ENCODE data around the gene UTS2B.
"Not testable (repeated sequence)": the region's sequence is repeated elsewhere in the genome, so short reads cannot be mapped to it uniquely, and the experiment has no call there.

Gene UTS2B

GRCh38 chr3:191246630-191247029, 83.7 kb downstream of the UTS2B start:
- Histone ChIP-seq H3K9ac (no peak overlapping the region), H3K36me3 (no peaks in the 10 kb centered on the region), H3K4me2 (peak overlapping the region in 8 of 11 experiments; percentile 5 to 49 (median 24); a peak in 7 of 22 replicates), H3K27ac (peak overlapping the region in 4 of 11 experiments; percentile 56 to 69 (median 60); a peak in 5 of 22 replicates), H4K20me1 (no peaks in the 10 kb centered on the region), H3K9me3 (replicated peaks in 1 of 11) (peaks cover 0 to 9% (median 0%) of the 10 kb centered on the region in 11 experiments; a peak in 4 of 22 replicates), H3K4me3 (no peak overlapping the region), H3K27me3 (no peaks in the 10 kb centered on the region), H3K4me1 (peaks cover 11 to 20% (median 15%) of the 10 kb centered on the region in 10 experiments)
- no peak for TF ChIP-seq Cebpa-rat (IDR thresholded peaks at IDR 0.05)

- not testable (repeated sequence) for H3K9me3 ChIP-seq (replicated peaks in 1 of 11); H3K27me3 ChIP-seq; H4K20me1 ChIP-seq; H3K4me3 ChIP-seq; H3K36me3 ChIP-seq
- peak overlapping the region in 6 of 11 experiments; percentile 15 to 75 (median 60); a peak in 7 of 22 replicates for H3K27ac ChIP-seq
- H3K4me1 ChIP-seq = peaks cover 11 to 20% (median 15%) of the 10 kb centered on the region in 10 experiments
- H3K4me2 ChIP-seq = peak overlapping the region in 10 of 11 experiments; percentile 5 to 70 (median 36); a peak in 16 of 22 replicates
- peak overlapping the region in 1 of 11 experiments; percentile 15; a peak in 1 of 22 replicates for H3K9ac ChIP-seq
Observed at GRCh38 chr3:191246034-191246433, 84.3 kb downstream of the UTS2B start.

- Histone ChIP-seq H3K27me3 (no peaks in the 10 kb centered on the region), H3K36me3 (no peaks in the 10 kb centered on the region), H3K9me3 (replicated peaks in 1 of 11) (peaks cover 0 to 9% (median 0%) of the 10 kb centered on the region in 11 experiments; a peak in 4 of 22 replicates), H3K4me2 (peak overlapping the region in 2 of 11 experiments; percentile 56 to 70; a peak in 3 of 22 replicates), H3K27ac (no peak overlapping the region), H4K20me1 (no peaks in the 10 kb centered on the region), H3K4me3 (no peak overlapping the region), H3K9ac (no peak overlapping the region), H3K4me1 (peaks cover 11 to 34% (median 17%) of the 10 kb centered on the region in 10 experiments)
- TF ChIP-seq Cebpa-rat (IDR thresholded peaks at IDR 0.05) = no peak
Observed at GRCh38 chr3:191244242-191244867, 86.0 kb downstream of the UTS2B start.

GRCh38 chr3:191240486-191240885, 89.8 kb downstream of the UTS2B start:
- Histone ChIP-seq H3K4me2 (peak overlapping the region in 2 of 11 experiments; percentile 7 to 16; a peak in 2 of 22 replicates), H3K4me3 (no peak overlapping the region), H3K36me3 (no peaks in the 10 kb centered on the region), H3K27me3 (no peaks in the 10 kb centered on the region), H3K9ac (no peak overlapping the region), H3K4me1 (peaks cover 6 to 26% (median 9%) of the 10 kb centered on the region in 10 experiments), H3K9me3 (replicated peaks in 1 of 11) (no peaks in the 10 kb centered on the region), H4K20me1 (no peaks in the 10 kb centered on the region), H3K27ac (peak overlapping the region in 2 of 11 experiments; percentile 37 to 43; a peak in 2 of 22 replicates)
- TF ChIP-seq Cebpa-rat (IDR thresholded peaks at IDR 0.05) = no peak

- Histone ChIP-seq H4K20me1 (no peaks in the 10 kb centered on the region), H3K27ac (peak overlapping the region in 3 of 11 experiments; percentile 1 to 43 (median 37); a peak in 6 of 22 replicates), H3K4me1 (peaks cover 4 to 20% (median 10%) of the 10 kb centered on the region in 10 experiments; a peak in 16 of 20 replicates), H3K9me3 (replicated peaks in 1 of 11) (no peaks in the 10 kb centered on the region), H3K4me2 (peak overlapping the region in 4 of 11 experiments; percentile 7 to 19 (median 12); a peak in 3 of 22 replicates), H3K9ac (no peak overlapping the region), H3K36me3 (no peaks in the 10 kb centered on the region), H3K27me3 (no peaks in the 10 kb centered on the region), H3K4me3 (no peak overlapping the region)
- TF ChIP-seq Cebpa-rat (IDR thresholded peaks at IDR 0.05) = no peak
Observed at GRCh38 chr3:191239407-191240031, 90.8 kb downstream of the UTS2B start.

GRCh38 chr3:191238321-191238817, 92.0 kb downstream of the UTS2B start:
- Histone ChIP-seq H3K4me2 (no peak overlapping the region), H3K4me1 (peaks cover 4 to 20% (median 10%) of the 10 kb centered on the region in 10 experiments; a peak in 16 of 20 replicates), H3K36me3 (no peaks in the 10 kb centered on the region), H4K20me1 (no peaks in the 10 kb centered on the region), H3K27me3 (no peaks in the 10 kb centered on the region), H3K9ac (no peak overlapping the region), H3K9me3 (replicated peaks in 1 of 11) (no peaks in the 10 kb centered on the region), H3K27ac (no peak overlapping the region), H3K4me3 (no peak overlapping the region)
- TF ChIP-seq Cebpa-rat (IDR thresholded peaks at IDR 0.05) = no peak

- Histone ChIP-seq H3K4me2 (no peak overlapping the region), H4K20me1 (no peaks in the 10 kb centered on the region), H3K27ac (no peak overlapping the region), H3K9me3 (replicated peaks in 1 of 11) (no peaks in the 10 kb centered on the region), H3K27me3 (no peaks in the 10 kb centered on the region), H3K4me3 (no peak overlapping the region), H3K36me3 (no peaks in the 10 kb centered on the region), H3K4me1 (peaks cover 4 to 20% (median 10%) of the 10 kb centered on the region in 10 experiments; a peak in 16 of 20 replicates), H3K9ac (no peak overlapping the region)
- no peak for TF ChIP-seq Cebpa-rat (IDR thresholded peaks at IDR 0.05)
Observed at GRCh38 chr3:191237047-191237882, 93.1 kb downstream of the UTS2B start.

- no peak overlapping the region for H3K4me2 ChIP-seq
- no peaks in the 10 kb centered on the region for H3K36me3 ChIP-seq
- peaks cover 4 to 20% (median 10%) of the 10 kb centered on the region in 10 experiments; a peak in 16 of 20 replicates for H3K4me1 ChIP-seq
- H3K4me3 ChIP-seq = no peak overlapping the region
- no peaks in the 10 kb centered on the region for H4K20me1 ChIP-seq
- TF ChIP-seq Cebpa-rat (IDR thresholded peaks at IDR 0.05) = no peak
- no peak overlapping the region for H3K9ac ChIP-seq
- H3K27me3 ChIP-seq = no peaks in the 10 kb centered on the region
- H3K9me3 ChIP-seq (replicated peaks in 1 of 11) = no peaks in the 10 kb centered on the region
- H3K27ac ChIP-seq = no peak overlapping the region
Observed at GRCh38 chr3:191236646-191237045, 93.7 kb downstream of the UTS2B start.
